ENCODE data around the gene PRG2.
"Not testable (repeated sequence)": the region's sequence is repeated elsewhere in the genome, so short reads cannot be mapped to it uniquely, and the experiment has no call there.

The PRG2 gene

DNA sequence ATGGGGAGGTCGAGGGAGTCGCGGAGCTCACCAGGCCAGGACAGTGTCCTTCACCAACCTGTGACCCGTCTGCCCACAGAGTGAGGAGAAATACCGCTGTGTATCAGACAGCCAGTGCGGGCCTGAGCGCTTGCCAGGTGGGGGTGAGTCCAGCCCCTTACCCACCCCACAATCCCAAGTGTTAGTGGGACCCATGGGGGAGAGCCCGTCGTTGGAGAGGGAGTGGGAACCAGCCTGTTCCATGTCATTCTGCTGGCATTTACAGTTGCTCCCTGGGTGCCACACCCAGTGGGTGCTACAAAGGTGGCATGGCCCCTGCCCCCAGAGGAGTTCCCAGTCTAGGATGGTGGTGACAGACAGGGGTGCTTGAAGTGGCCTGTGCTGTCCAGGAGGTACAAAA lies 43.1 kb downstream of the PRG2 start:
- no peak for DNase-seq (ENCODE audit: low spot score)

DNA sequence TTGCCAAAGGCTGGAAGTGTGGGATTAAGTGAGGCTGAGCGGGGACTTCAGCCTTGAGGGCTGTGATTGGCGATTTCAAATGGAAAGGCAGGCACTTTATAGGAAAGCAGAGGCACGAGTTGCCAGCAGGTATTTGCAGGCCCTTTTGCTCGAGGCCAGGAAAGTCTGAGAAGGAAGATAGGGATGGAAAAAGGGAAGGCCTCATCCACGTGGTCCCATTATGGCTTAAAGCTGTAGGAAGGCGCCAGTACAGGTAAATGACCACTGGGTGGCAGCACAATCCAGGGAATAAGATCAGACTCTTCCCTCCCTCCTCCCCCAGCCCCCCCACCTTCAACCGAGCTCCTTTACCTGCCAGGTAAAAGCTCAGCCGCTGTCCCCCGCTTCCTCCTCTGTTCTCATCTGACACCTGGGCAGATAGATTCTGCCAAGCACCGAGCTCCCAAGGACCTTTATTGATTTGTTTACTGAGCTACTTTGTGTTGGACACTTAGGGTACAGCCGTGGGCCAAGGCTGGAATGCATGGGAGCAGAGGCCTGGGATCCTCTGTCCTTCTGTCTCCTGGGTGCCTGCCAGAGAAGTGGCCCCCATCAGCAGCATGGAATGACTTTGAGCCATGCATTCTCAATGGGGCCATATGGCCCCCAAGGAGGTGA lies 44.8 kb downstream of the PRG2 start:
- DNase-seq (ENCODE audit: low spot score) = peak; percentile 70

DNA sequence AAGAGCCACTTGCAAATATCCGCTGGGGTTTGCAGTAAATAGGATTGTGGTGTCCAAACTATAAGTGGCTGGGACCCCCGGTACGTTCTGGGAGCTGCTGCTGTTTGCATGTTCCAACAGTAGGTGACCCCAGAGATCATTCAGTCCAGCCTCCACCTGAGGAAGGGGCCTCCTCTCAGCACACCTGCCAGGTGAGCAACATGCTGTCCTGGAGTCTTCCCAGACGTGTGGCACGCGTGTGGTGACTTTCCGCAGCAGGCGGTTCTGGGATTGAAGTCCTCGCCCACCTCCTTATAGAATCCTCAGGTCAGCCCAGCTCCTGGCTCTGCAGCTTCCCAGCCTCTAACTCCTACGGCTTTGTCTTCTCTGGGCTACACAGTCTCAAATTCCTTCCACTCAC lies 45.6 kb downstream of the PRG2 start:
- no peak for DNase-seq (ENCODE audit: low spot score)

DNA sequence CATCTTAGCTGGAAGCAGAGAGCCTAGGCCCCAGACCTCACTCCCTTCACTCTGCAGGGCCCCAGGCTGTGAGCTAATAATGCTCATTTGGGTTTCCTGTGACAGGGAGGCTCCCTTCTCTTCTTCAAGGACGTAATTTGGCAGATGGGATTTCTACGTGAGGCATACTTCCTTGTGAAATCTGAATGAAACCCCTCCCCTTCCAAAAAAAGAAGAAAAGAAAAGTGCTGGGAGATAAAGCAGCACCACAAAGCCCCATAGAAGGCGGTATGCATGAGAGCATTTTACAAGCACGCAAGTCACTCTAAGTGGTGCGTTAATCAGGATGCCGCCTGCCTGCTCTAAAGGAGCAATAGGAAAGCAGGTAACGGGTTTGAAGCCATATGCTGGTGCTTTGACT lies 46.6 kb downstream of the PRG2 start:
- no peak for DNase-seq (ENCODE audit: low spot score)

DNA sequence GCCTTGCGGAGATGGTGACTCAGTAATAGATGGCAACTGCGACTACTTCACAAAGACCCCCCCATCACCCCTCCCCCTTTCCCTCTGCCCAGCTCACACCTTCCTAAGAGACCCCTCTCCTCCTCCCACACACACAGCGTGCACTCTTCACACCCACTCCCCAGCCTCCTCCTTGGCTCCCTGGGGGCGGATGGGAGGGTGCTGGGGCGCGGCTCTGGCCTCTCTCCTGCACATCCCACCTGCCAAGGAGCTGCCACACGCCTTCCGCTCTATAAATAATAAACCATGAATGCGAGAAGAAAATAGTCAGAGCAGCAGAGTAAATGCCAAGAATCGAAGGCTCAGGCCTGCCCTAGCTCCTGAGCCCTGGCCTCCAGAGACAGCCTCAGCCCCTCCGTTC lies 47.7 kb downstream of the PRG2 start:
- no peak for DNase-seq (ENCODE audit: low spot score)

DNA sequence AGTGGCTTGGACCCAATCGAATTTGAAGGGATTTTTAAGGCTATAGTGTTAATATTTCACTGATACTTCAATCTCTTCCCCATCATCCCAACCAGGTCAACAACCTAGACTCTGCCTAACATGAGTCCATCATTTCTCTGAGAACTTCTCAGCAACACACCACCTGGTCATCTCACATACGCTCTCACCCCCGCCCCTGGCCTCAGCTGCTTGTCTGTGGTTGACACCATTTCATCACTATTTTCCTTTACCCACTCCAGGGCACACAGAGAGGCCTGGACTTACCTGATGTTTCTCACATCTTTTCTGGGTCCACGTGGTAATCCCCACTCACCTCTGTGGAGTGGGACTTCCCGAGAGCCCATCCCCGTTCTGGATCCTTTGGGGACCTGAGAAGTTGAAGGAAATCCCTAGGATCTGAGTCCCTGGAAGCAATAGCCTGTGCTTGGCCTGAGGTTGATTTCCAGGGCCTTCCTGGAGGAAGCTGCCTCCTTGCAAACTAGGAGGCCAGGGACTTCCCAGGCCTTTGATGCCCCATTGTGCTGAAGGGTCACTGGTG lies 49.1 kb downstream of the PRG2 start:
- no peak for DNase-seq (ENCODE audit: low spot score)

DNA sequence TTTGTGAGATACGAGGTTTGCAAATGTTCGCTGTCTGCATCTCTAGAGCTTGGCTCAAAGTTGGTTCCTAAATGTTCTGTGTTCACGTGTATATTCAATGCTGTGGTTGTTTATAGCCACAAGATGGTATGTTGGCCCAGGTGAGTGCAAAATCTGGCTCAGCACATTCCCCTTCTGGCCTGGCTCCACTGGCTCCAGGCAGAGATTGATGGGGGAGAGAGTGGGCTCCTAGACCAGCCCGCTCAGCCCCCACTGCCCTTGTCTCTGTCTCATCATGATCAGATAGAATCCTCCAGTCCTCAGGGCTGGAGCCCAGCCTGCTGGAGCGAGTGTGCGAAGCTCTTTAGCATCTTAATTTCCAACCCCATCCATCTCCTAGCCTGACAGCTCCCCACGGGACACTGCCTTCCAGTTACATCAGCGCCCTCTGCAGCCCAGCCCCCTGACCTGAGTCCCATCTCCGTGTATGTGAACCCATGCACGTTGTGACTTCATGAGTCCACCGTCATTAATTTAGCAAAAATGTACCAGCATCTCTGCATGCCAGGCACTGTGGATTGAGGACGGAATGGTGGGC lies 50.3 kb downstream of the PRG2 start:
- DNase-seq (ENCODE audit: low spot score) = peak; percentile 36

DNA sequence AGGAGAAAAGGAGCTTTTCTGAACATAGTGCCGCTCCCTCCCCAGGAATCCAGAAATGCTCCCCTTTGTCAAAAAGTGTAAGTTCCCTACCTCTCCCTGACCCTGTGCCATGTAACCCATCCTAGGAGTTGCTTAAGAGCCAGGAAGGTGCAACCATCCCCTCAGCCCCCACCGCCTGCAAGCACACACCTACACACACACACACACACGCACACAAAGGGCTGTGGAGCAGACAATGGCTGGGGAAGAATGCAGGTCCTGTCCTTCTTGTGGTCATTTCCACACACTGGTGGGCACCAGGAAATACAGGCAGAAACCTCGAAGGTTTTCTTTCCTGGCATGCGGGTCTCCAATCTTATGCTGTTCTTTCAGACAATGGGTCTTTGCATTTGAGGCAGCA lies 51.1 kb downstream of the PRG2 start:
- no peak for DNase-seq (ENCODE audit: low spot score)

DNA sequence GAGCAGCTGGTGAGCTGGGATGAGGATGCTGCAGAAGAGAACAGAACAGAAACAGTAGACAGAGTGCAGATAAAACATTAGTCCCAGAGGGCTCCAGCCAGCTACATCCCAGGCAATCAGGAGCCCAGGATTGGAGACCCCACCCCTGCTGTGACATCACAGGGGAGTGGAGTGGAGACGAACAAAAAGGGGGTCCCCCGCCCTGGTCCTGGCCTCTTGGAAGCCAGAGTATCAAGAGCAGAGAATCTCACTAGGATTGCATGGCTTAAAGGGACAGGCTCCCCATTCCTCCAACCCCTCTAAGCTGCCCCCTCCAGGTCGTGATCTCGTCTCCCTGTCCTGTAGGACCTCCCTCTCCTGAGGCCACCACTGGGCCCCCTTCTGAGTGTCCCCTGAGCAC lies 52.3 kb downstream of the PRG2 start, which contains the start of gene P2RX3:
Gene P2RX3 (plus strand): TSS at position 211 of the 400 bp plus-strand sequence. CDS start 199 bp downstream, outside the sequence.
- no peak for DNase-seq (ENCODE audit: low spot score)

DNA sequence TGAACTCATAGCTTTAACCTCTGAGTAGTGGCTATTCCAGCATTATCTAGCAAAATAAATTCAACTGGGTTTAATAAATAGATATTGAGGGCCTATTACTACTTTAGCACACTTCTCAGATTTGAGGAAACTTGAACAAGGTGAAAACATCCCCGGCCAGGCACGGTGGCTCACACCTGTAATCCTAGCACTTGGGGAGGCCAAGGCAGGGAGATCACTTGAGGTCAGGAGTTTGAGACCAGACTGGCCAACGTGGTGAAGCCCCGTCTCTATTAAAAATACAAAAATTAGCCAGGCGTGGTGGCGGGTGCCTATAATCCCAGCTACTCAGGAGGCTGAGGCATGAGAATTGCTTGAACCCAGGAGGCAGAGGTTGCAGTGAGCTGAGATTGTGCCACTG lies 53.6 kb downstream of the PRG2 start:
- DNase-seq (ENCODE audit: low spot score) = not testable (repeated sequence)

Data from HuH-7.5 (cell line).